Measurements from ENCODE around the gene BIRC3.
"Not testable (repeated sequence)": the region's sequence is repeated elsewhere in the genome, so short reads cannot be mapped to it uniquely, and the experiment has no call there.

BIRC3 gene

GRCh38 chr11:102323542-102324251 is 6.4 kb downstream of the BIRC3 start:
- no peak for DNase-seq (ENCODE audit: low read depth in 3 of 3)

- DNase-seq (ENCODE audit: low read depth in 3 of 3): no peak
These were observed 7.8 kb downstream of the BIRC3 start for GRCh38 chr11:102325088-102325487.

- no peak for DNase-seq (ENCODE audit: low read depth in 3 of 3)
These were observed 11.5 kb downstream of the BIRC3 start for GRCh38 chr11:102328748-102329147.

DNA sequence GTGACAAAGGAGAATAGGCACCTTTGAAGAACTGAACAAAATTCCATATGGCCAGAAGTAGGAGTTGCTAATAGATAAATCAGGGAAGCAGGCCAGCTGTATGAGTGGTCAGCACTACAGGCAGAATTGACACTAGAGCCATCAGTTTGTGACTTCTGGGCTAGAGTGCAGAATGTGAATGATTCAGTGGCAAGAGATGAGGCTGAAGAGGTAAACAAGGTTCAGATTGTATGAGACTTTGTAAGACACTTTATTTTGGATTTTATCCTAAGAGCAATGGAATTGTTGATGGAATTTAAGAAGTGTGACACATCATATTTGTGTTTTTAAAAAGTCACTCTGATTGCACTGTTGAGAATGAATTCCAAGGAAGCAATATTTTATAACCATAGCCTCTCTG is 12.9 kb downstream of the BIRC3 start:
- DNase-seq (ENCODE audit: low read depth in 3 of 3): no peak

GRCh38 chr11:102331341-102331740 is 14.1 kb downstream of the BIRC3 start:
- no peak for DNase-seq (ENCODE audit: low read depth in 3 of 3)

DNA sequence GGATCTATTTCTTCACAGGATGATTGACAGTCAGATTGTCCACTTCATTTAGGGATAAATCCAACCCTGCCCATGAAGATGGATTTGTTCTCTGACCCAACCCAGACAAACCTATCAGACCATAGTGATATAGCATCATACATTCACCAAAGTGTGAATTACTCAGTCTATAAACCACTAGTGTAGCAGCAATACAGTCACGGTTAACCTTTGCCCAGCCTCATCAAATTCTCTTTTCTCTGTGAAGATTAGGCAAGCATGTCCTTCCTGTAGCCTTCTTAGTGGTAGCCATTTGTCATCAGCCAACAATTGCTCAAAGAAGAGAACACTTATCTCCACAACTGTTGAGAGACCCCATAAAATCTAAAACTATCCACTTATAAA is 15.3 kb downstream of the BIRC3 start:
- DNase-seq (ENCODE audit: low read depth in 3 of 3): no peak

DNA sequence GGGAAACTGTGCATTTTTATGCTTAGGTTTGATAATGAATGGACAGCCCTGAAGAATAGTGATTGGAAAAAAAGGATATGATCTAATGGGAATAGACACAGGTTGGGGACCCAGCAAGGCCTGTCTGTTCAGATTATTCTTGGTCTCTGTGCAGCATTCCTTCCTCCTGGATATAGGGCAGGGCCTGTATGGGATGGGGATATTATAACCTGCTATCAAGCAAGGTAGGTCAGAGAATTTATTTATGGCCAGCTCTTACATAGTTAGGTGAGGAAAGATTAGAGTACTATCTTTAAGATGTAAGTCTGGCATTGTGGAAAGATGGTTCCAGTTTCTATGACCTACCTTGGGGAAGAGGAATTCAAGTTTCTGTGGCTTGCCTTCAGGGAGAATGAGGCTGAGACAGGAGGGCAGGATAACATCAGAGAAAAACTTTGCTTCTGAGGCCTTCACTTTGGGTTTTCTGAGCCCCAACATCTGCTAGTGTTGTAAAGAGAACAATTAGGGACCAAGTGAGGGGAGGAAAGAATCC is 21.3 kb downstream of the BIRC3 start:
- no peak for DNase-seq (ENCODE audit: low read depth in 3 of 3)

DNA sequence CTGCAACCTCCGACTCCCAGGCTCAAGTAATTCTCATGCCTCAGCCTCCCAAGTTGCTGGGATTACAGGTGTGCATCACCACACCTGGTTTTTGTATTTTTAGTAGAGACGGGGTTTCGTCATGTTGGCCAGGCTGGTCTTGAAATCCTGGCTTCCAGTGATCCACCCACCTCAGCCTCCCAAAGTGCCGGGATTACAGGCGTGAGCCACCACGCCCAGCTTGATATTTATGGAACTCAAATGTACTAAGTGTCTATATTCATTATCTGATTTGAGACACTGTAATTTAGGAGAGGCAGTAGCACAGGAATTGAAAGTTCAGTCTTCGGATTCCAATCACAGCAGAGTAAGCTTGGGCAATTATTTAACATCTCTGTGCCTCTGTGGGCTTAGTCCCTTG is 24.0 kb downstream of the BIRC3 start:
- DNase-seq (ENCODE audit: low read depth in 3 of 3): not testable (repeated sequence)

DNA sequence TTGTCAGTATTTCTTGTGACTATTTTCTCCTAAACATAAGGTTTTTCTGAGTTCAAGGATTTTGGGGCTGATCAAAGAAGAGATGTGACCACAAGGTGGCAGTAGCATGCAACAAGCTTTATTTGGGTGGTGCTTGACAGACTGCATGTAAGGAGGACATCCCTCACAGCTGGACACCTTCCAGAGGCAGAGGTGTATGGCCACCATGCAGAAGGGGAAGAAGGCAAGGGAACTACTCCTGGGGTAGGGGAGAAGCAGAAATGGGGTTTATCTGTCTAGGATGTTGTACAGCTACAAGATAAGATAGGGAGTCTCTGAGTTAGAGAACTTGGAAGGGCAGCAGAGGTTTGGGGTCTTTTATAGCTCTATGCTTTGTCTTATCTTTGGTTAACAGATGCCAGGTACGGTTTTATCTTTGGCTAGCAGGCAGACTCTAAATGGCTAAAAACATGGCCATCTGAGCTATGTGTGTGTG is 24.6 kb downstream of the BIRC3 start:
- peak; percentile 46 to 75 (median 61) for DNase-seq (ENCODE audit: low read depth in 3 of 3)

- no peak for DNase-seq (ENCODE audit: low read depth in 3 of 3)
These were observed 26.5 kb downstream of the BIRC3 start for GRCh38 chr11:102343809-102344208.

DNA sequence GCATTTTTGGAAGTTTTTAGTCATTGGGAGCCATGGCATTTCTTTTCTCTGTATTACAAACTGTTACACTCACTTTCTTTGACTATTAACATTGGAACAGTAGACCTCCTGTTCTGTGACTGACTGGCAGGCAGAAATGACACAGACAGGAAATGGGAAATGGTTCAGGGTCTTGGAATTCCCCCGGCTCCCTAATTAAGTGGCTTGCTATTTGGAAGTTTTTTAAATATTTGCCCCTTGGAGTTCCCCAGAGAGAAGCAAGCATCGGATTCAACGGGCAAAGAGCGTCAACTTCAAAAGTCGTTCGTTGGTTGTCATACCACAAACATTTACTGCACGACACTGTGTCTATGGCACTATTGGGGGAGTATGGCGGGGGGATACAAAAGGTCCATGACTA is 28.6 kb downstream of the BIRC3 start:
- no peak for DNase-seq (ENCODE audit: low read depth in 3 of 3)

DNA sequence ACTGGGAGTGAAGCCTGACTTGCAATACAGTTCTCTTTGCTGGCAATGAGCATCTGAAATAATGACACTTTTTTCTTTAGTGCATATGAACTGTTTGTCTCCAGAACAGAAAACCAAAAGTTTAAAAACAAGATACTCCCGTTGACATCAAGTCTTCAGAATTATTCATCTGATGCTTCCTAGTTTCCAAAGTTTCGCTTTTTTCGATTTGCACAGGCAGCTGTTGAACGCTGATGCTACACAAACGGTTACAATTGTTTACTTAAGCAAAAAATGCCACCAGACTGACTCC is 29.1 kb downstream of the BIRC3 start:
- no peak for DNase-seq (ENCODE audit: low read depth in 3 of 3)

- peak; percentile 91 to 95 (median 94) for DNase-seq (ENCODE audit: low read depth in 3 of 3)
These were observed 29.6 kb downstream of the BIRC3 start, which contains the start of gene BIRC2 for GRCh38 chr11:102346748-102347461. BIRC2 (plus strand) TSS chr11:102347214; CDS start chr11:102349855, 2,641 bp downstream.

DNA sequence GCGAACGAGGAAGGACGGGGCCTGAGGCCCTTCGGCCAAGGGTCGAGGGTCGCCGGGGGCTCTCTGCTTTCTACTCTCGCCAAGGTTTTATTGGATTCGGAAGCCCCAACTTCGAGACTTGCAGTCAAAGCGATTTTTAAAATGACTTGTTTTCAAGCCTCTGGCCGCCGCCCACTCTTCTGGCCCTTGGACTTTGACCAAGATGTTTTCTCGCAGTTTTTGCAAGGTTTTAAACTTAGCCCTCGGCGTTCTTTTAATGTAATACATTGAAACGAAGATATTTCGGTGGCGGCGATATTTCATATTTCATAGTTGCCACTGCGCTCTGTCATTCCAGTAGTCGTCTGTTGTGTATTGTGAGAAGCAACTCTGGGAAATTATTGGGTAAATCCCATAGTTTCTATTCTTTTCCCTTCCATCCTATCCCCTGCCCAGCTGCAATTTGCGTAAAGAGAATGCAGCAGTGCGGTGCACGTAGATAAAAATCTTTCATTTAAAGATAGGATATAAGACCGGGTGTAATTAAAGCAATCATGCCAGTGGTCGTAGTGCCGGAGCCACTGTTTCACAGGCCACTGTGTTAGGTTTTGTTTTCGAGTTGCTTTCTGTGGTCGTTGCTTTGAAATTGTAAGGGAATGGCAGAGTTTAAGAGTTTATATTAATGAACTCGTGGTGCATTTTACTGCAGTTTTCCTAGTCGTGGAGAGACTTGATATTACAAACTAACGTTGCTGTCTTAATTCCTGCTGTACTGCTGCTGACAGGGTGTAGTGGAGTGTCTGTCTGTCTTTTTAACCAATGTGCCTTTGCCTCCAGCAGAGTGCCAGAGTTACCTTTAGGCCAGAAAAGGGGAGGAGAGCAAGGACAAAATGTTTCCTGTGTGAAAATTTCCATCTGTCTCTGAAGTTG is 30.4 kb downstream of the BIRC3 start:
- DNase-seq (ENCODE audit: low read depth in 3 of 3): peak in 1 of 3 donors; percentile 6

DNA sequence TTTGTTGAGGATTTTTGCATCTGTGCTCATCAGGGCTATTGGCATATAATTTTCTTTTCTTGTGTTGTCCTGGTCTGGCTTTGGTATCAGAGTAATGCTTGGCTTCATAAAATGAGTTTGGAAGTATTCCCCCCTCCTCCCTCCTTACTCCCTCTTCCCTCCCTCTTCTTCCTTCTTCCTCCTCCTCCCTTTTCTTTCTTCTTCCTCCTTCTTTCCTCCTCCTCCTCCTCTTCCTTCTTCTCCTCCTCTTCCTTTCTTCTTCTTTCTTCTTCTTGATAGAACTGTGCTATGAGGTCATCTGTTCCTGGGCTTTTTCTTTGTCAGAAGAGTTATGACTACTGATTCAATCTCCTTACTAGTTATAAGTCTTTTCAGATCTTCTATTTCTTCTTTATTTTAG is 39.8 kb downstream of the BIRC3 start:
- DNase-seq (ENCODE audit: low read depth in 3 of 3): no peak

DNA sequence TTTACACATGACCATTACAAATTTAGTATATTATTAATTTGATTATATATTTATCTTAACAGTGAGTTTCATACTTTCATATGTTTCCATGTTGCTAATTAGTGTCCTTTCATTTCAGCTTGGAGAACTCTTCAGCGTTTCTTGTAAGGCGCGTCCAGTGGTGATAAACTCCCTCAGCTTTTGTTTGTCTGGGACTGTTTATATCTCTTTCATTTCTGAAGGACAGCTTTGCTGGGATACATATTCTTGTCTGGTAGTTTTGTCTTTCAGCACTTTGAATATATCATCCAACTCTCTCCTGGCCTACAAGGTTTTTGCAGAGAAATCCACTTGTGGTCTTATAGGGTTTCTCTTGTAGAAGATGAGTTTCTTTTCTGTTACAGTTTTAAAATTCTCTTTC is 42.1 kb downstream of the BIRC3 start:
- DNase-seq (ENCODE audit: low read depth in 3 of 3): no peak

GRCh38 chr11:102360681-102361080 is 43.4 kb downstream of the BIRC3 start:
- no peak for DNase-seq (ENCODE audit: low read depth in 3 of 3)

GRCh38 chr11:102361086-102362031 is 44.1 kb downstream of the BIRC3 start:
- no peak for DNase-seq (ENCODE audit: low read depth in 3 of 3)

GRCh38 chr11:102364991-102365390 is 47.7 kb downstream of the BIRC3 start:
- DNase-seq (ENCODE audit: low read depth in 3 of 3): no peak

DNA sequence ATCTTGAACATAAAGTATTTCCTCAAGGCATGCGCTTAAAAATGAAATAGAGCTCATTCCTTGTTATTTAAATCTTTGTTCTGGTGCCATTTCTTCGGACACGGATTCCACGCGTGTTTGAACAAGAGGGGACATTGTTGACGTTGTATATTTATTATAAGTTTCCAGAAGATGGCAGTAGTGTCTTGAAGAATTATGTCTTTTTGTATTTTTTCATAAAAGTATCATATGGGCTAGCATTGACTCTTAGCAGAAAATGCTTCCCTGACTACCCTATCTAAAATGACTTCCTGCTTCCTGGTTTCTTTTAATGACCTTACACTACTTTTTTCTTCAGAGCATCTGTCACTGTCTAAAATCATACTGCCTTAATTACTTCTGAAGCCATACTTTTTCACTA is 50.1 kb downstream of the BIRC3 start:
- no peak for DNase-seq (ENCODE audit: low read depth in 3 of 3)

GRCh38 chr11:102368472-102368871 is 51.2 kb downstream of the BIRC3 start:
- DNase-seq (ENCODE audit: low read depth in 3 of 3): no peak

Data from stimulated activated CD4-positive, alpha-beta T cell treated with anti-CD3 and anti-CD28 coated beads, TNF-alpha, amount 100 ng/mL, for 48 hours (primary cell).